Hepatocyte (in vitro differentiated cells): ENCODE measurements around the gene S1PR5. TPM values are rescaled to one million over a fixed set of nuclear protein-coding genes. Genes with fewer than 3 reads are reported as not detected.

ENCODE experiments used
- DNase-seq: peaks from one replicate; pipeline ENCODE4 v3.0.0-alpha.2; 2016; ENCODE audit warnings: low spot score
- H2AFZ ChIP-seq: fragments of 200-600 bp; sonication (generic); 2 replicates; pipeline ENCODE4 v1.6.0; 2016; ENCODE audit warnings: antibody characterized with exemption, mild to moderate bottlenecking
- H3K27ac ChIP-seq: fragments of 200-600 bp; sonication (generic); 2 replicates; pipeline ENCODE4 v1.5.1; 2016; ENCODE audit warnings: mild to moderate bottlenecking
- H3K27me3 ChIP-seq: fragments of 200-600 bp; sonication (generic); 2 replicates; pipeline ENCODE4 v1.6.1; 2016
- H3K36me3 ChIP-seq: fragments of 200-600 bp; sonication (generic); replicated peaks from 2 replicates; pipeline ENCODE4 v1.5.1; 2016; ENCODE audit warnings: low read depth; ENCODE audit not compliant: insufficient read depth
- H3K4me1 ChIP-seq: fragments of 200-600 bp; sonication (generic); 2 replicates; pipeline ENCODE4 v1.5.1; 2016; ENCODE audit warnings: mild to moderate bottlenecking, moderate library complexity; ENCODE audit not compliant: insufficient read depth
- H3K4me2 ChIP-seq: fragments of 200-600 bp; sonication (generic); 2 replicates; pipeline ENCODE4 v1.6.0; 2016
- H3K4me3 ChIP-seq: fragments of 200-600 bp; sonication (generic); 2 replicates; pipeline ENCODE4 v1.5.1; 2016; ENCODE audit warnings: mild to moderate bottlenecking
- H3K79me2 ChIP-seq: fragments of 200-600 bp; sonication (generic); 2 replicates; pipeline ENCODE4 v1.6.0; 2017; ENCODE audit warnings: mild to moderate bottlenecking
- H3K9me2 ChIP-seq: fragments of 200-600 bp; sonication (generic); replicated peaks from 2 replicates; pipeline ENCODE4 v1.6.0; 2017; ENCODE audit warnings: mild to moderate bottlenecking; ENCODE audit not compliant: insufficient read depth
- H3K9me3 ChIP-seq: fragments of 200-600 bp; sonication (generic); 2 replicates; pipeline ENCODE4 v1.5.1; 2016; ENCODE audit warnings: low read depth, mild to moderate bottlenecking
- H4K20me1 ChIP-seq: fragments of 200-600 bp; sonication (generic); 2 replicates; pipeline ENCODE4 v1.6.0; 2016; ENCODE audit warnings: mild to moderate bottlenecking; ENCODE audit not compliant: insufficient read depth, poor library complexity, severe bottlenecking
- EZH2 ChIP-seq: fragments of 200-600 bp; sonication (generic); IDR thresholded peaks from 2 replicates; pipeline ENCODE4 v1.6.1; 2016; ENCODE audit warnings: antibody characterized with exemption, mild to moderate bottlenecking, borderline replicate concordance
- EZH2phosphoT487 ChIP-seq: fragments of 200-600 bp; sonication (generic); IDR thresholded peaks from one replicate; pipeline ENCODE4 v1.6.1; 2018; ENCODE audit warnings: antibody characterized with exemption, mild to moderate bottlenecking, low read depth, moderate library complexity; ENCODE audit not compliant: unreplicated experiment, severe bottlenecking
- WGBS: methylation state at CpG from one replicate; pipeline ENCODE4 v1.1.6; 2016; ENCODE audit warnings: low lambda C conversion rate; ENCODE audit errors: missing lambda C conversion rate; 5-methylcytosine and 5-hydroxymethylcytosine counted together
- polyA plus RNA-seq: library from polyadenylated mRNA; unstranded; fragments of >200 nt; fragmentation: Nextera tagmentation; extraction: Ambion mirVana; gene quantifications from 2 replicates; pipeline ENCODE4 v1.2.1, GENCODE V29; 2016
- total RNA-seq: library from RNA; depleted of rRNA; stranded (reverse); fragments of >200 nt; gene quantifications from 2 replicates; pipeline ENCODE4 v1.2.3, GENCODE V29; 2014
- TF ChIP-seq, protein P1 (sequence below): fragments of 200-600 bp; sonication (generic); IDR thresholded peaks from 2 replicates; pipeline ENCODE4 v1.5.1; 2016; ENCODE audit warnings: antibody characterized with exemption, mild to moderate bottlenecking; ENCODE audit not compliant: poor library complexity

The S1PR5 gene
- total and polyA plus RNA-seq, 2 experiments from 2014 or later = 0.17 to 0.75 TPM

DNA sequence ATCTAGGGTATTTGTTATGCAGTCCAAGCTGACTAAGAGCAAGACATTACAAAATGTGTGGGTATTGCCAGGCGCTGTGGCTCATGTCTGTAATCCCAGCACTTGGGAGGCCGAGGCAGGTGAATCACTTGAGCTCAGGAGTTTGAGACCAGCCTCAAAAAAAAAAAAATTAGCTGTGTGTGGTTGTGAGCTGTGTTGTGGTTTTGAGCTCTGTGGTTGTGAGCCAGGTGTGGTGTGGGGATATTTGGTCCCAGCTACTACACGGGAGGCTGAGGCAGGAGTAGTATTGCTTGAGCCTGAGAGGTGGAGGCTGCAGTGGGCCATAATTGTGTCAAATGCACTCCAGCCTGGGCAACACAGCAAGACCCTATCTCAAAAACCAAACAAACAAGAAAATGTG is 8.5 kb downstream of the S1PR5 start:
- 79% methylated on average over 3 of the region's 3 CpGs for WGBS
- TF ChIP-seq EZH2phosphoT487 = no peak
- TF ChIP-seq, protein P1, sequence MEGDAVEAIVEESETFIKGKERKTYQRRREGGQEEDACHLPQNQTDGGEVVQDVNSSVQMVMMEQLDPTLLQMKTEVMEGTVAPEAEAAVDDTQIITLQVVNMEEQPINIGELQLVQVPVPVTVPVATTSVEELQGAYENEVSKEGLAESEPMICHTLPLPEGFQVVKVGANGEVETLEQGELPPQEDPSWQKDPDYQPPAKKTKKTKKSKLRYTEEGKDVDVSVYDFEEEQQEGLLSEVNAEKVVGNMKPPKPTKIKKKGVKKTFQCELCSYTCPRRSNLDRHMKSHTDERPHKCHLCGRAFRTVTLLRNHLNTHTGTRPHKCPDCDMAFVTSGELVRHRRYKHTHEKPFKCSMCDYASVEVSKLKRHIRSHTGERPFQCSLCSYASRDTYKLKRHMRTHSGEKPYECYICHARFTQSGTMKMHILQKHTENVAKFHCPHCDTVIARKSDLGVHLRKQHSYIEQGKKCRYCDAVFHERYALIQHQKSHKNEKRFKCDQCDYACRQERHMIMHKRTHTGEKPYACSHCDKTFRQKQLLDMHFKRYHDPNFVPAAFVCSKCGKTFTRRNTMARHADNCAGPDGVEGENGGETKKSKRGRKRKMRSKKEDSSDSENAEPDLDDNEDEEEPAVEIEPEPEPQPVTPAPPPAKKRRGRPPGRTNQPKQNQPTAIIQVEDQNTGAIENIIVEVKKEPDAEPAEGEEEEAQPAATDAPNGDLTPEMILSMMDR = no peak
- no peak for TF ChIP-seq EZH2
- peaks cover 20% of the 10 kb centered on the region for H3K27me3 ChIP-seq
- H3K4me3 ChIP-seq = no peak overlapping the region
- H3K4me1 ChIP-seq = no peaks in the 10 kb centered on the region
- H3K79me2 ChIP-seq = no peaks in the 10 kb centered on the region
- H4K20me1 ChIP-seq = no peaks in the 10 kb centered on the region
- no peak overlapping the region for H2AFZ ChIP-seq
- no peaks in the 10 kb centered on the region for H3K36me3 ChIP-seq
- no peak overlapping the region for H3K4me2 ChIP-seq
- no peaks in the 10 kb centered on the region for H3K9me3 ChIP-seq
- no peak for DNase-seq
- H3K9me2 ChIP-seq = no peaks in the 10 kb centered on the region
- no peak overlapping the region for H3K27ac ChIP-seq

DNA sequence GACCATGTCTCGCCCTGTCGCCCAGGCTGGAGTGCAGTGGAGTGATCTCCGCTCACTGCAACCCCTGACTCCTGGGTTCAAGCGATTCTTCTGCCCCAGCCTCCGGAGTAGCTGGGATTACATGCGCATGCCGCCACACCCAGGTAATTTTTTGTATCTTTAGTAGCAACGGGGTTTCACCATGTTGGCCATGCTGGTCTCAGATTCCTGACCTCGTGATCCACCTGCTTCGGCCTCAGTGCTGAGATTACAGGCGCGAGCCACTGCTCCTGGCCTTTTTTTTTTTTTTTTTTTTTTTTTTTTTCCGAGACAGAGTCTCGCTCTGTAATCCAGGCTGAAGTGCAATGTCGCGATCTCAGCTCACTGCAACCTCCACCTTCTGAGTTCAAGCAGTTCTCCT is 9.2 kb downstream of the S1PR5 start:
- H3K27me3 ChIP-seq = peaks cover 13% of the 10 kb centered on the region
- H3K9me2 ChIP-seq = no peaks in the 10 kb centered on the region
- no peaks in the 10 kb centered on the region for H3K9me3 ChIP-seq
- DNase-seq = no peak
- WGBS = 89% methylated on average over 14 of the region's 16 CpGs
- no peaks in the 10 kb centered on the region for H3K79me2 ChIP-seq
- H3K4me1 ChIP-seq = no peaks in the 10 kb centered on the region
- H3K4me3 ChIP-seq = no peak overlapping the region
- H3K36me3 ChIP-seq = no peaks in the 10 kb centered on the region
- H4K20me1 ChIP-seq = no peaks in the 10 kb centered on the region
- H3K4me2 ChIP-seq = no peak overlapping the region
- H3K27ac ChIP-seq = no peak overlapping the region
- TF ChIP-seq EZH2 = no peak
- TF ChIP-seq, protein P1 = no peak
- no peak for TF ChIP-seq EZH2phosphoT487
- H2AFZ ChIP-seq = no peak overlapping the region

DNA sequence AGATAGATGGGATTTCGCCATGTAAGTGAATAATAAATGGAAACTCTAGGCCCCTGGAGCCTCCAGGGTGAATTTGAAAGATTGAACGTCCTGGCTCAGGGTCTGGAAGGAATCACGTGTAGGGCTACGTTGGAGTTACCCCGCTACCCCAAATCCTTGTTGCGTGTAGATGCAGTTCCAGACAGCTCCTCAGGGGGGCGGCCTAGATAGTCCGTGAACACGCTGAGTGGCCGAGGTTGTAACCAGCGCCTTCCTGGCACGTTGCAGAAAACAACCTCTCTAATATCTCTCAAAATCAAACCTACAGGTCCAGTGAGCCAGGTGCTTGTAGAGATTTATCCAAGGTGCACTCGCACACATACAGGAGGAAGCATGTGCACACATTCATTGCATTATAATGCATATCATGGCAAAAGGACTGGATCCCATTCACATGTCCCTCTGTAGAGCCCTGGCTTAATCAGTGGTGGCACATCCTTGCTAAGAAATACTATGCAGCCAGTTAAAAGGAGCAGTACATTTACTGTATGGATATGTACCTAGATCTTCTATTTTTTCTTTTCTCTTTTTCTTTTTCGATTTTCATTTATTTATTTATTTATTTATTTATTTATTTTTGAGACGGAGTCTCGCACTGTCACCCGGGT is 11.5 kb downstream of the S1PR5 start:
- Histone ChIP-seq H3K27me3 (peaks cover 3% of the 10 kb centered on the region), H3K4me3 (no peak overlapping the region), H3K4me1 (peaks cover 10% of the 10 kb centered on the region), H3K9me2 (no peaks in the 10 kb centered on the region), H3K79me2 (peaks cover 17% of the 10 kb centered on the region), H3K36me3 (no peaks in the 10 kb centered on the region), H3K27ac (no peak overlapping the region), H2AFZ (no peak overlapping the region), H4K20me1 (no peaks in the 10 kb centered on the region), H3K9me3 (no peaks in the 10 kb centered on the region), H3K4me2 (no peak overlapping the region)
- WGBS = 32% methylated on average over 17 of the region's 17 CpGs
- DNase-seq = peak; percentile 77
- TF ChIP-seq, protein P1 = peak; percentile 64
- TF ChIP-seq EZH2 = no peak
